Measurements from ENCODE around the gene C2orf69. TPM values are rescaled to one million over a fixed set of nuclear protein-coding genes. Genes with fewer than 3 reads are reported as not detected.
A peak's percentile ranks its signal among the peaks of the same experiment; 100 is the strongest.

C2orf69 gene
- total and polyA plus RNA-seq, 2 of the 13 experiments (the other 11 are each of a cell fraction or from before 2014, with no cell fraction given) = 4.8 to 19.3 TPM

DNA sequence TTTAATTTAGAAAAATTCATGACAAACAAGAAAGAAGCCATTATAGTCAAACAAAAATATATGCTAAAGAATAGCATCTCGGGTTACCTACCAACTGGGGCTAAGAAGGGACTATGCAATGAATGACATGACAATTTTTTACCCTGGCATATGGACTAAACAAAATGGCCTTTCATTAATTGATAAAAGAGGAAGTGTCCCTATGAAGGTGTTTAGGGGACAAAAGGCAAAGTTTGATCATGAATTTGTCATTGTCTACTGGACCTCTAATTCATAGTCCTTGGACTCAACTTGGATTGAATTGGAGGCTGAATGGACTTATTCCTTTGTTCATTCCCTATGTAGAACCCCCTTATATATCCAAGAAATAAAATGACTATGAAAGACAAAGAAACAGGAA lies 57.0 kb downstream of the C2orf69 start:
- Histone ChIP-seq H3K36me3 (replicated peaks in 1 of 2; ENCODE audit: control insufficient read depth in 1 of 2, insufficient read depth in 2 of 2, low read length in 2 of 2) (peaks cover 4 to 21% of the 10 kb centered on the region in 2 experiments; a peak in 4 of 5 replicates), H3K27me3 (ENCODE audit: control insufficient read depth in 1 of 2, insufficient read depth in 2 of 2, low read length in 2 of 2) (no peaks in the 10 kb centered on the region), H2AFZ (ENCODE audit: low read length) (no peak overlapping the region), H3K4me3 (replicated peaks in 1 of 3; ENCODE audit: insufficient read depth in 1 of 3, low read depth in 2 of 3, low read length in 3 of 3) (no peak overlapping the region), H3K27ac (ENCODE audit: extremely low read length, insufficient read depth, low read length) (no peak overlapping the region), H3K9ac (ENCODE audit: insufficient read depth, low read depth, low read length) (no peak overlapping the region), H4K20me1 (ENCODE audit: insufficient read depth, low read length) (0 out of 2 replicates have a peak, but pooled peaks cover 2% of the 10 kb centered on the region), H3K4me2 (ENCODE audit: low read depth, low read length) (no peak overlapping the region), H3K79me2 (ENCODE audit: insufficient read depth, low read length) (no peaks in the 10 kb centered on the region), H3K9me3 (ENCODE audit: low read length) (no peaks in the 10 kb centered on the region), H3K4me1 (ENCODE audit: insufficient read depth, low read length) (peaks cover 7% of the 10 kb centered on the region; the same call in 1 of the 2 replicates)
- DNase-seq (ENCODE audit: low spot score) = no peak
- no peak for FAIRE-seq
- 94% methylated on average over 1 of the region's 1 CpG for WGBS (ENCODE audit: low lambda C conversion rate)
- in situ Hi-C loops (cut with HindIII; ENCODE audit: extremely low pct_ligation_motif_present, low pct_unique_long_range_greater_than_20kb) = loop anchor here (25.0 kb wide), 1 partner anchor 844 kb away; the partner anchor contains the start of gene BZW1
- ChIA-PET POLR2A (no interaction called here), CTCF (ENCODE audit: low intra/inter-chr PET ratio, low total read pairs) (no interaction called here)
- no TSS peak for BruUV-seq (replicated peaks)
- no peak for TF ChIP-seq ZSCAN12 (CRISPR knock-in tag; IDR thresholded peaks at IDR 0.05)
- TF ChIP-seq NFE2L2 (IDR thresholded peaks at IDR 0.05; ENCODE audit: low read length) = peak; percentile 40; the same call in 1 of the 2 replicates
- intact Hi-C loops (cut with micrococcal nuclease; ENCODE audit: unreplicated experiment) = no loop called here
- ATAC-seq = no peak

DNA sequence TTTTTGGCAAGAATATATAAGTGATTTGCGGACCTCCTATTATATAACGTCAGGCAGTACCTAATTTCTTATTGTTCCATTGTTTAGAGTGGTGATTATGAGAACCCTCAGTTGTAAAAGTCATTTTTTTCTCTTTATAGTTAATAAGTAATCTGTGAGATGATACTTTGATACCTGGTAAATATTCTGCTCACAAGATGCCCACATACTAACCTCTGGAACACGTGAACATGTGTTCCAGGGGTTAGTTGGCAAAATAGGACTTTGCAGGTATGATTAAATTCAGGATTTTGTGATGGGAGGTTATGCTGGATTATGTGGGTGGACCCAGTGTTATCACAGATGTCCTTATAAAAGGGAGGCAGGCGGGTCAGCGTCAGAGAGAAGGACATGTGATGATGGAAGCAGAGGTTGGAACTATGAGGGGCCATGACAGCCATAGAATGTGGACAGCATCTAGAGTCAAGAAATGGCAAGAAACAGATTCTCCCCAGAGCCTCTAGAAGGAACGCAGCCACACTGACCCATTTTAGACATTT lies 61.1 kb downstream of the C2orf69 start:
- Histone ChIP-seq H4K20me1 (ENCODE audit: insufficient read depth, low read length) (no peaks in the 10 kb centered on the region), H3K79me2 (ENCODE audit: insufficient read depth, low read length) (no peaks in the 10 kb centered on the region), H3K4me2 (ENCODE audit: low read depth, low read length) (no peak overlapping the region), H3K27me3 (ENCODE audit: control insufficient read depth in 1 of 2, insufficient read depth in 2 of 2, low read length in 2 of 2) (no peaks in the 10 kb centered on the region), H3K9ac (ENCODE audit: insufficient read depth, low read depth, low read length) (no peak overlapping the region), H3K4me1 (ENCODE audit: insufficient read depth, low read length) (peaks cover 10% of the 10 kb centered on the region), H3K36me3 (replicated peaks in 1 of 2; ENCODE audit: control insufficient read depth in 1 of 2, insufficient read depth in 2 of 2, low read length in 2 of 2) (no peaks in the 10 kb centered on the region), H3K4me3 (replicated peaks in 1 of 3; ENCODE audit: insufficient read depth in 1 of 3, low read depth in 2 of 3, low read length in 3 of 3) (no peak overlapping the region), H3K27ac (ENCODE audit: extremely low read length, insufficient read depth, low read length) (no peak overlapping the region), H3K9me3 (ENCODE audit: low read length) (no peaks in the 10 kb centered on the region), H2AFZ (ENCODE audit: low read length) (no peak overlapping the region)
- in situ Hi-C loops (cut with HindIII; ENCODE audit: extremely low pct_ligation_motif_present, low pct_unique_long_range_greater_than_20kb) = loop anchor here (10.0 to 25.0 kb wide), 3 partner anchors 513 to 840 kb away; partner anchors contain the start of gene BZW1
- BruUV-seq (replicated peaks) = no TSS peak
- 89% methylated on average over 6 of the region's 6 CpGs for WGBS (ENCODE audit: low lambda C conversion rate)
- ATAC-seq = no peak
- ChIA-PET POLR2A (no interaction called here), CTCF (ENCODE audit: low intra/inter-chr PET ratio, low total read pairs) (no interaction called here)
- no peak for DNase-seq (ENCODE audit: low spot score)
- no peak for FAIRE-seq
- intact Hi-C loops (cut with micrococcal nuclease; ENCODE audit: unreplicated experiment) = loop anchor here (2.0 to 10.0 kb wide), 3 partner anchors 539 to 763 kb away; partner anchors contain the start of gene KCTD18
- TF ChIP-seq, protein P1, sequence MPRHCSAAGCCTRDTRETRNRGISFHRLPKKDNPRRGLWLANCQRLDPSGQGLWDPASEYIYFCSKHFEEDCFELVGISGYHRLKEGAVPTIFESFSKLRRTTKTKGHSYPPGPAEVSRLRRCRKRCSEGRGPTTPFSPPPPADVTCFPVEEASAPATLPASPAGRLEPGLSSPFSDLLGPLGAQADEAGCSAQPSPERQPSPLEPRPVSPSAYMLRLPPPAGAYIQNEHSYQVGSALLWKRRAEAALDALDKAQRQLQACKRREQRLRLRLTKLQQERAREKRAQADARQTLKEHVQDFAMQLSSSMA (CRISPR knock-in tag; IDR thresholded peaks at IDR 0.05) = no peak
- TF ChIP-seq RFXANK (CRISPR knock-in tag; IDR thresholded peaks at IDR 0.05) = no peak
- no peak for TF ChIP-seq ZBTB7A (CRISPR knock-in tag; IDR thresholded peaks at IDR 0.05)
- TF ChIP-seq BRCA1 (CRISPR knock-in tag; IDR thresholded peaks at IDR 0.05) = no peak
- TF ChIP-seq RXRB (CRISPR knock-in tag; IDR thresholded peaks at IDR 0.05; ENCODE audit: borderline replicate concordance) = no peak
- TF ChIP-seq, protein P2, sequence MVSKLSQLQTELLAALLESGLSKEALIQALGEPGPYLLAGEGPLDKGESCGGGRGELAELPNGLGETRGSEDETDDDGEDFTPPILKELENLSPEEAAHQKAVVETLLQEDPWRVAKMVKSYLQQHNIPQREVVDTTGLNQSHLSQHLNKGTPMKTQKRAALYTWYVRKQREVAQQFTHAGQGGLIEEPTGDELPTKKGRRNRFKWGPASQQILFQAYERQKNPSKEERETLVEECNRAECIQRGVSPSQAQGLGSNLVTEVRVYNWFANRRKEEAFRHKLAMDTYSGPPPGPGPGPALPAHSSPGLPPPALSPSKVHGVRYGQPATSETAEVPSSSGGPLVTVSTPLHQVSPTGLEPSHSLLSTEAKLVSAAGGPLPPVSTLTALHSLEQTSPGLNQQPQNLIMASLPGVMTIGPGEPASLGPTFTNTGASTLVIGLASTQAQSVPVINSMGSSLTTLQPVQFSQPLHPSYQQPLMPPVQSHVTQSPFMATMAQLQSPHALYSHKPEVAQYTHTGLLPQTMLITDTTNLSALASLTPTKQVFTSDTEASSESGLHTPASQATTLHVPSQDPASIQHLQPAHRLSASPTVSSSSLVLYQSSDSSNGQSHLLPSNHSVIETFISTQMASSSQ (IDR thresholded peaks at IDR 0.05; ENCODE audit: low read depth) = no peak
- TF ChIP-seq, protein P2 (CRISPR knock-in tag; IDR thresholded peaks at IDR 0.05; ENCODE audit: borderline replicate concordance) = no peak
- TF ChIP-seq KDM5A (IDR thresholded peaks at IDR 0.05; ENCODE audit: borderline replicate concordance, low read length) = no peak
- TF ChIP-seq ZNF619 (CRISPR knock-in tag; IDR thresholded peaks at IDR 0.05) = no peak
- no peak for TF ChIP-seq CBX2 (IDR thresholded peaks at IDR 0.05; ENCODE audit: low read depth, low read length)
- TF ChIP-seq CBX2 (CRISPR knock-in tag; IDR thresholded peaks at IDR 0.05; ENCODE audit: low read depth) = no peak
- no peak for TF ChIP-seq ZNF10 (CRISPR knock-in tag; IDR thresholded peaks at IDR 0.05; ENCODE audit: borderline replicate concordance, low read depth)
- no peak for TF ChIP-seq ZNF431 (CRISPR knock-in tag; IDR thresholded peaks at IDR 0.05; ENCODE audit: borderline replicate concordance, low read depth)

Measured in HepG2 (cell line).